SK-N-MC (cell line): Measurements from ENCODE around the gene ZSWIM8.

Experiments used
- EZH2 ChIP-seq: fragments of 200-600 bp; sonication (generic); IDR thresholded peaks from one replicate; pipeline ENCODE4 v1.6.1; 2017; ENCODE audit warnings: antibody characterized with exemption
- FOXP2 ChIP-seq: optimal IDR thresholded peaks from 2 replicates; pipeline ENCODE3; 2011; ENCODE audit warnings: mild to moderate bottlenecking, moderate library complexity; ENCODE audit not compliant: insufficient read depth; ENCODE audit errors: extremely low read length, control extremely low read depth
- POLR2AphosphoS5 ChIP-seq: IDR thresholded peaks from 2 replicates; pipeline ENCODE4 v1.6.1; 2012; ENCODE audit warnings: mild to moderate bottlenecking, low read depth, low read length, borderline replicate concordance

DNA sequence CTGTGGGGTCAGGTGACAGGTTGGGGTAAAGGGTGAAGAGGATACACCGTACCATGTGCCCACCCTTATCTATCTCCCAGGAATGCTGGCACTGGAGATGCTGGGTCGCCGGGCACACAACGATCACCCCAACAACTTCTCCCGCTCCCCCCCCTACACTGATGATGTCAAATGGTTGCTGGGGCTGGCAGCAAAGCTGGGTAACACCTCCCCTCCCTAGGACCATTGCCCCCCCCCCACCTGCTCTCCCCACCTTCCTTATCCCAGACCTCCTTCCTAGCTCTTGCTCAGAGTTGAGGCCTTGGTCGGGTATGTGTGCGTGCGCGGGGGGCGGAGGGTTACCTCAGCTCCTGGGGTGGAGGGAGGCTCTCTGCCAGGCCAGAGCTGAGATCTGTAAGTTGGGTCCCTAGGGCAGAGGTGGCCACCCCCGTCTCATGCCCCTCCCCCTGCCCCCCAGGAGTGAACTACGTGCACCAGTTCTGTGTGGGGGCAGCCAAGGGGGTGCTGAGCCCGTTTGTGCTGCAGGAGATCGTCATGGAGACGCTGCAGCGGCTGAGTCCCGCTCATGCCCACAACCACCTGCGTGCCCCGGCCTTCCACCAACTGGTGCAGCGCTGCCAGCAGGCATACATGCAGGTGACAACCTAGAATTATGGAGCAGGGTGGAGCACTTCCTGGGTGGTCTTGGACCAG is 15.3 kb downstream of the ZSWIM8 start:
- TF ChIP-seq POLR2AphosphoS5 (no peak), EZH2 (no peak), FOXP2 (no peak)
